DOHH2 (cell line): ENCODE data around the gene GDI1.

Experiments
- EZH2phosphoT487 ChIP-seq: fragments of 200-600 bp; sonication (generic); IDR thresholded peaks from 2 replicates; pipeline ENCODE4 v1.6.1; 2017; ENCODE audit warnings: borderline replicate concordance, mild to moderate bottlenecking, antibody characterized with exemption, low read length, moderate library complexity, mixed read lengths
- TF ChIP-seq, protein P1 (sequence below): fragments of 200-600 bp; sonication (generic); IDR thresholded peaks from one replicate; pipeline ENCODE4 v1.5.1; 2014; ENCODE audit warnings: antibody characterized with exemption, mild to moderate bottlenecking, low read depth, low read length; ENCODE audit not compliant: poor library complexity, severe bottlenecking

GRCh38 chrX:154457491-154458115 is 20.6 kb downstream of the GDI1 start:
- TF ChIP-seq, protein P1, sequence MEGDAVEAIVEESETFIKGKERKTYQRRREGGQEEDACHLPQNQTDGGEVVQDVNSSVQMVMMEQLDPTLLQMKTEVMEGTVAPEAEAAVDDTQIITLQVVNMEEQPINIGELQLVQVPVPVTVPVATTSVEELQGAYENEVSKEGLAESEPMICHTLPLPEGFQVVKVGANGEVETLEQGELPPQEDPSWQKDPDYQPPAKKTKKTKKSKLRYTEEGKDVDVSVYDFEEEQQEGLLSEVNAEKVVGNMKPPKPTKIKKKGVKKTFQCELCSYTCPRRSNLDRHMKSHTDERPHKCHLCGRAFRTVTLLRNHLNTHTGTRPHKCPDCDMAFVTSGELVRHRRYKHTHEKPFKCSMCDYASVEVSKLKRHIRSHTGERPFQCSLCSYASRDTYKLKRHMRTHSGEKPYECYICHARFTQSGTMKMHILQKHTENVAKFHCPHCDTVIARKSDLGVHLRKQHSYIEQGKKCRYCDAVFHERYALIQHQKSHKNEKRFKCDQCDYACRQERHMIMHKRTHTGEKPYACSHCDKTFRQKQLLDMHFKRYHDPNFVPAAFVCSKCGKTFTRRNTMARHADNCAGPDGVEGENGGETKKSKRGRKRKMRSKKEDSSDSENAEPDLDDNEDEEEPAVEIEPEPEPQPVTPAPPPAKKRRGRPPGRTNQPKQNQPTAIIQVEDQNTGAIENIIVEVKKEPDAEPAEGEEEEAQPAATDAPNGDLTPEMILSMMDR: no peak
- no peak for TF ChIP-seq EZH2phosphoT487
